ENCODE results near the gene GPR84. TPM values are rescaled to one million over a fixed set of nuclear protein-coding genes. Genes with fewer than 3 reads are reported as not detected.
A peak's percentile ranks its signal among the peaks of the same experiment; 100 is the strongest.
"Not testable (repeated sequence)": the region's sequence is repeated elsewhere in the genome, so short reads cannot be mapped to it uniquely, and the experiment has no call there.

The GPR84 gene
- polyA plus RNA-seq, 5 donors = 0.16 to 0.45 (median 0.19) TPM

DNA sequence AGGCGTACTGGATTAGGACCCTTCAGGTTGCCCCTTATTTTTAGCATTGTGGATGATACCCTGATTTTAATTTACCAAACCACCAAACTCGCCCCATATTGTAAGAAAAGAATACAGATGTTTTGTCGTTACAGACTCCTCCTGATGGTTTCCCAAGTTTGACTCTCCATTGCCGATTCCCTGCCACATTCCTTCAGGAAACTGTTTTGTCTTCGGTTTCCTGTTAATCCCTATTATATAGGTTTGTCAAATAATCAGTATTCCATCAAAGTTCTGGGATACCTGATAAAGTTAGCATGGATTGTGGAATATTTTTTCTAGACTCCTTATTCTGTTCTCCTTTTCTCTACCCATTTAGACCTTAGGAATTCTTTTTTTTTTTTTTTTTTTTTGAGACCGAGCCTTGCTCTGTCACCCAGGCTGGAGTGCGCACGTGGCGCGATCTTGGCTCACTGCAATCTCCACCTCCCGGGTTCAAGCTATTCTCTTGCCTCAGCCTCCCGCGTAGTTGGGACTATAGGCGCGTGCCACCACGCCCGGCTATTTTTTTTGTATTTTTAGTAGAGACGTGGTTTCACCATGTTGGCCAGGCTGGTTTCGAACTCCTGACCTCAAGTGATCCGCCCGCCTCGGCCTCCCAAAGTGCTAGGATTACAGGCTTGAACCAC, 38.7 kb downstream of the GPR84 start:
- not testable (repeated sequence) for DNase-seq

DNA sequence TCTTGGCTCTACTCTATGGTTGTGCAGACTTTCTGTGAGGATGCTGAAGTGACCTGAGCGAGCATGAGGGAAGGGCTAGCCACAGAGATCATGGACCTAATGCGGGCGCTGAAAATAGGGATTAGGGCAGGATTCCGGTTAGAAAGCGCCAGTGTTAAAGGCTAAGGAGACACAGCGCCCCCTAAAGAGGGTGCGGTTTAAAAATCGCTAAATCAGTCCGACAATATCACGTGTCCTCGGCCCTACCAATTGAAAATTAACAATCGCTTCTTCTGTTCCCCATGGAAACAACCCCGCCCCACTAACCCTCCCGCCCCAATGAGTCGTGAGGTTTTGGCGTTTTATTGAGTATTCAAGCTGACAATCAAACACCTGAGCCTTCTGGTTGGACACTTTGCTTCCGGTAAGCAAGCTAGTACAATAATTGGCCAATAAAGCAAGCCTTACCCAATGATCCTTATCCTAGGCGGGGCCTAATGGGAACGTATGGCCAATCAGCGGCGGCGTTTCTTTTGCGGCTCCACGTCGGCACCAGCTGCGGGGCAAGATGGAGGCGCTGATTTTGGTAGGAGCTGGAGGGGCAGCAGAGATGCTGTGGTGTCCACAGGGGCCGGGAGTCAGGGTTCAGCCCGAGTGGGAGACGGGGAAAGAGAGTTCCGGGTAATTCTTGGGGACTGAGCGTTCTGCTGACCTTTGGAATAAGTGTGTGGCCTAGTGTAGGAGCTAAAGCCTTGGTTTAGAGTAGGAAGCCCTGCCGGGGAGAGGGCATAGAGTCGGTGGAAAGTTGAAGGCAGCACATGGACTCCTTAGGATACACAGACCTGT, 39.5 kb downstream of the GPR84 start, which contains the start of gene COPZ1:
TSS of gene COPZ1 (plus strand) at position 515 of the 825 bp plus-strand sequence. CDS start at position 548, 33 bp downstream.
- peak; percentile 95 to 97 for DNase-seq

DNA sequence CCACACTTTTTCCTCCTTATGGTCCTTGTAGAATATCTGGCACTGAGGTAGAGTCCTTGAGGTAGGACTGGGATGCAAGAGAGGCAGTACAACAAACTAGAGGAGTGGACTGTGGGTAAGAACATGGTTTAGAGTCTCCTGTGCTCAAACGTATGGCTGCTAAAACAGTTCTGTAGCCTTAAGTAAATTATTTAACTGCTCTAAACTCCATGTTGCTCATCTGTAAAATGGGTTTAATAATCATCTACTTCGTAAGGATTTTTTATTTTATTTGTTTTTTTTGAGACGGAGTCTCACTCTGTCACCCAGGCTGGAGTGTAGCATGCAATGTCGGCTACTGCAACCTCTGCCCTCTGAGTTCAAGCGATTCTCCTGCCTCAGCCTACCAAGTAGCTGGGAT, 42.9 kb downstream of the GPR84 start:
- DNase-seq = no peak

Other genes starting within 250 kb of the GPR84 start
- 10 to 100 TPM; 29.1 to 32.4 (median 30.8) TPM for gene SMUG1, start 175.5 kb downstream of the GPR84 start, polyA plus RNA-seq (ENCODE audit: insufficient read depth in 1 of 5, insufficient read length in 5 of 5, low replicate concordance in 1 of 5)
- gene CBX5, start 84.4 kb downstream of the GPR84 start, polyA plus RNA-seq (ENCODE audit: insufficient read depth in 1 of 5, insufficient read length in 5 of 5, low replicate concordance in 1 of 5) = 100 to 1,000 TPM in 4 of 5 donors, 10 to 100 TPM in 1; 78.1 to 132 (median 110) TPM
- 1,000 to 10,000 TPM; 3,197 to 4,469 (median 3,770) TPM for gene HNRNPA1, start 83.8 kb downstream of the GPR84 start, polyA plus RNA-seq (ENCODE audit: insufficient read depth in 1 of 5, insufficient read length in 5 of 5, low replicate concordance in 1 of 5)
- 1 to 10 TPM; 4.8 to 8.8 (median 6.1) TPM for gene NFE2, start 63.5 kb downstream of the GPR84 start, polyA plus RNA-seq (ENCODE audit: insufficient read depth in 1 of 5, insufficient read length in 5 of 5, low replicate concordance in 1 of 5)
- gene COPZ1, start 39.4 kb downstream of the GPR84 start, polyA plus RNA-seq (ENCODE audit: insufficient read depth in 1 of 5, insufficient read length in 5 of 5, low replicate concordance in 1 of 5) = 100 to 1,000 TPM; 204 to 224 (median 218) TPM
- gene ZNF385A, start 20.2 kb upstream of the GPR84 start, polyA plus RNA-seq (ENCODE audit: insufficient read depth in 1 of 5, insufficient read length in 5 of 5, low replicate concordance in 1 of 5) = 10 to 100 TPM in 3 of 5 donors, 1 to 10 TPM in 2; 8.8 to 16.8 (median 10.3) TPM
- gene ITGA5, start 54.8 kb upstream of the GPR84 start, polyA plus RNA-seq (ENCODE audit: insufficient read depth in 1 of 5, insufficient read length in 5 of 5, low replicate concordance in 1 of 5) = 10 to 100 TPM; 58.0 to 62.7 (median 62.3) TPM
- gene GTSF1, start 109.1 kb upstream of the GPR84 start, polyA plus RNA-seq (ENCODE audit: insufficient read depth in 1 of 5, insufficient read length in 5 of 5, low replicate concordance in 1 of 5) = under 1 TPM in 3 of 5 donors, not detected in 2; 0.13 to 0.24 (median 0.15) TPM
- gene NCKAP1L, start 133.3 kb upstream of the GPR84 start, polyA plus RNA-seq (ENCODE audit: insufficient read depth in 1 of 5, insufficient read length in 5 of 5, low replicate concordance in 1 of 5) = 1 to 10 TPM; 5.4 to 7.3 (median 6.6) TPM
- 1 to 10 TPM; 2.4 to 4.4 (median 4.0) TPM for gene PDE1B, start 185.1 kb upstream of the GPR84 start, polyA plus RNA-seq (ENCODE audit: insufficient read depth in 1 of 5, insufficient read length in 5 of 5, low replicate concordance in 1 of 5)
- gene PPP1R1A, start 224.2 kb upstream of the GPR84 start, polyA plus RNA-seq (ENCODE audit: insufficient read depth in 1 of 5, insufficient read length in 5 of 5, low replicate concordance in 1 of 5) = 1 to 10 TPM; 2.3 to 6.9 (median 3.0) TPM